Gastroesophageal sphincter (tissue), 3 donors: ENCODE results near the gene PRKAA2.

Experiments used
- POLR2A ChIP-seq, 2 donors: fragments of 450-650 bp; IDR thresholded peaks; one replicate each; pipeline ENCODE4 v1.6.1; 2017; ENCODE audit warnings: antibody characterized with exemption in 2 of 2, mild to moderate bottlenecking in 2 of 2, moderate library complexity in 1 of 2
- POLR2AphosphoS5 ChIP-seq: sonication (generic); formaldehyde crosslinking; IDR thresholded peaks from one replicate; pipeline ENCODE4 v1.6.1; 2017; ENCODE audit warnings: antibody characterized with exemption
- TF ChIP-seq, protein P1 (sequence below), 4 experiments: fragments of 200-600 bp in 2 of 4; fragments of 450-650 bp in 2 of 4; sonication (generic) in 1 of 4; IDR thresholded peaks; one replicate each; pipeline ENCODE4 v1.5.1; 2017 to 2019; ENCODE audit warnings: antibody characterized with exemption in 4 of 4, mild to moderate bottlenecking in 2 of 4, moderate library complexity in 2 of 4

GRCh38 chr1:56728964-56729363, 83.8 kb downstream of the PRKAA2 start:
- TF ChIP-seq POLR2AphosphoS5: no peak
- no peak for TF ChIP-seq POLR2A (IDR thresholded peaks at IDR 0.05)
- TF ChIP-seq, protein P1, sequence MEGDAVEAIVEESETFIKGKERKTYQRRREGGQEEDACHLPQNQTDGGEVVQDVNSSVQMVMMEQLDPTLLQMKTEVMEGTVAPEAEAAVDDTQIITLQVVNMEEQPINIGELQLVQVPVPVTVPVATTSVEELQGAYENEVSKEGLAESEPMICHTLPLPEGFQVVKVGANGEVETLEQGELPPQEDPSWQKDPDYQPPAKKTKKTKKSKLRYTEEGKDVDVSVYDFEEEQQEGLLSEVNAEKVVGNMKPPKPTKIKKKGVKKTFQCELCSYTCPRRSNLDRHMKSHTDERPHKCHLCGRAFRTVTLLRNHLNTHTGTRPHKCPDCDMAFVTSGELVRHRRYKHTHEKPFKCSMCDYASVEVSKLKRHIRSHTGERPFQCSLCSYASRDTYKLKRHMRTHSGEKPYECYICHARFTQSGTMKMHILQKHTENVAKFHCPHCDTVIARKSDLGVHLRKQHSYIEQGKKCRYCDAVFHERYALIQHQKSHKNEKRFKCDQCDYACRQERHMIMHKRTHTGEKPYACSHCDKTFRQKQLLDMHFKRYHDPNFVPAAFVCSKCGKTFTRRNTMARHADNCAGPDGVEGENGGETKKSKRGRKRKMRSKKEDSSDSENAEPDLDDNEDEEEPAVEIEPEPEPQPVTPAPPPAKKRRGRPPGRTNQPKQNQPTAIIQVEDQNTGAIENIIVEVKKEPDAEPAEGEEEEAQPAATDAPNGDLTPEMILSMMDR (IDR thresholded peaks at IDR 0.05): no peak
